VCaP (cell line): ENCODE results near the gene PDRG1.

Experiments used
- H3K27ac ChIP-seq: fragments of 450-650 bp; 2 replicates; pipeline ENCODE4 v1.5.1; 2017
- TF ChIP-seq, protein P1 (sequence below): fragments of 450-650 bp; conservative IDR thresholded peaks from 2 replicates; pipeline ENCODE4 v1.5.1; 2017; ENCODE audit warnings: mild to moderate bottlenecking, moderate library complexity

PDRG1 gene

DNA sequence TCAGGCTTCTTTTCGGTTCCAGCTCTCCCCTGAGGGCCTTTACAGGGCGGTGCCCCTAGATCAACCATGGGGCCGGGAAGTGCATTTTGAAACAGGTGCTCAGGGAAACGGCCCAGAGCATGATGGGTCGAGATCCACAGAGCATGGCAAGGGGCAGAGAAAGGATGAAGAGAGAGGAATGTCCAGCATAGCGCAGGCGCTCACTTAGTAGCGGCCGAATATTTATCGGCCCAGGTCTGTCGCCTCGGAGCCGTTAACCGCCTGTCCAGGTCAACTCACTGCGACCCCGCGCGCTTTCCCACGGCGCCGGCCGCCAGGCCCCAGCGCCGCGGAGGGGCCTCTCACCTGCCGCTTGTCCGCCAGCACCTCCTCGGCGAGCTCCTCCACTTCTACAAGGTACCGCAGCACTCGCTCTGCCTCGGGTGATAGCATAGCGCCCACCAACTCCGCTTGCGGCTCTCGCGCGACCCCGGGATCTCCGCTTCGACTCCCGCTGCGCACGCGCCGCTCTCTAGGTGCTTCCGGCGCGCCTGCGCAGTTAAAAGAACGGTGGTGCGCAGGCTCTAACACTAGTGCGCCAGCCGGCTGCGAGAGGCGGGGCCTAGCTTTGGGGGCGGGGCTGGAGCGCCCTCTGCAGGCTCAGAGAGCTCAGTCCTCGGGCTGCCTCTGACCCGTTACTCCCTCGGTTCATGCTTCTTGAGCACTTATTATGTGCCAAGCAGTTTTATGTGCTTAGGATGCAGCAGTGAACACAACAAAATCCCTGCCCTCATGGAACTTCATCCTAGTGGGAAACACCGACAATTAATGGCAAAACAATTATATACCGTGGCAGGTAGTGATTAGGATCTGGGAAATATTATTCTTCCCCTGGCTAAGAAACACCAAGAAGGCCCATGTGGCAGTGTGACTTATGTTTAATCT lies at the start of gene PDRG1:
Gene PDRG1, minus strand, starts transcription at position 517 of the 924 bp plus-strand sequence. Its CDS starts 85 bp downstream, at position 432.
- peak within 1 kb of the TSS; percentile 84 for H3K27ac ChIP-seq
- TF ChIP-seq, protein P1, sequence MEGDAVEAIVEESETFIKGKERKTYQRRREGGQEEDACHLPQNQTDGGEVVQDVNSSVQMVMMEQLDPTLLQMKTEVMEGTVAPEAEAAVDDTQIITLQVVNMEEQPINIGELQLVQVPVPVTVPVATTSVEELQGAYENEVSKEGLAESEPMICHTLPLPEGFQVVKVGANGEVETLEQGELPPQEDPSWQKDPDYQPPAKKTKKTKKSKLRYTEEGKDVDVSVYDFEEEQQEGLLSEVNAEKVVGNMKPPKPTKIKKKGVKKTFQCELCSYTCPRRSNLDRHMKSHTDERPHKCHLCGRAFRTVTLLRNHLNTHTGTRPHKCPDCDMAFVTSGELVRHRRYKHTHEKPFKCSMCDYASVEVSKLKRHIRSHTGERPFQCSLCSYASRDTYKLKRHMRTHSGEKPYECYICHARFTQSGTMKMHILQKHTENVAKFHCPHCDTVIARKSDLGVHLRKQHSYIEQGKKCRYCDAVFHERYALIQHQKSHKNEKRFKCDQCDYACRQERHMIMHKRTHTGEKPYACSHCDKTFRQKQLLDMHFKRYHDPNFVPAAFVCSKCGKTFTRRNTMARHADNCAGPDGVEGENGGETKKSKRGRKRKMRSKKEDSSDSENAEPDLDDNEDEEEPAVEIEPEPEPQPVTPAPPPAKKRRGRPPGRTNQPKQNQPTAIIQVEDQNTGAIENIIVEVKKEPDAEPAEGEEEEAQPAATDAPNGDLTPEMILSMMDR: peak; percentile 99

- no peak overlapping the region for H3K27ac ChIP-seq
- TF ChIP-seq, protein P1: no peak
These were observed 46.4 kb upstream of the PDRG1 start for GRCh38 chr20:31998246-31998645.

GRCh38 chr20:31996996-31997395 lies 45.1 kb upstream of the PDRG1 start:
- TF ChIP-seq, protein P1: no peak
- H3K27ac ChIP-seq: no peak overlapping the region

GRCh38 chr20:31992086-31992485 lies 40.2 kb upstream of the PDRG1 start:
- H3K27ac ChIP-seq: no peak overlapping the region

DNA sequence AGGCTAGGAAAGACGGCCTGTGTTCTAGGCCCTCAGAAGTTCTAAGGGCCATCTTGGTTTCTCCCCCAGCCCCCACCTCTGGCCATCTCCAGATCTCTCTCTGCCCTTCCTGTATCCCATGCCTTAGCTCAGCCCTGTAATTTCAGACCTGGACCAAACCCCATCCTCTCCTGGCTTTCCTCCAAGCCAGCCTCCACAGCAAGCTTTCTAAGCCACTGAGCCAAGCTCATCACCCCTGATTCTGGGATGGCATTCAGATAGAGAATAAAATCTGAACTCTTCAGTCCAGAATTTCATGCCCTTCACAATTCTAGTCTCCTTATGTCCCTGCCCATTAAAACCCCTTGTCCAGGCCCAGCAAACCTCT lies 39.5 kb upstream of the PDRG1 start:
- no peak overlapping the region for H3K27ac ChIP-seq
- TF ChIP-seq, protein P1: no peak

More at GRCh38 chr20:31992086-31992485, 40.2 kb upstream of the PDRG1 start:
- TF ChIP-seq, protein P1: no peak

DNA sequence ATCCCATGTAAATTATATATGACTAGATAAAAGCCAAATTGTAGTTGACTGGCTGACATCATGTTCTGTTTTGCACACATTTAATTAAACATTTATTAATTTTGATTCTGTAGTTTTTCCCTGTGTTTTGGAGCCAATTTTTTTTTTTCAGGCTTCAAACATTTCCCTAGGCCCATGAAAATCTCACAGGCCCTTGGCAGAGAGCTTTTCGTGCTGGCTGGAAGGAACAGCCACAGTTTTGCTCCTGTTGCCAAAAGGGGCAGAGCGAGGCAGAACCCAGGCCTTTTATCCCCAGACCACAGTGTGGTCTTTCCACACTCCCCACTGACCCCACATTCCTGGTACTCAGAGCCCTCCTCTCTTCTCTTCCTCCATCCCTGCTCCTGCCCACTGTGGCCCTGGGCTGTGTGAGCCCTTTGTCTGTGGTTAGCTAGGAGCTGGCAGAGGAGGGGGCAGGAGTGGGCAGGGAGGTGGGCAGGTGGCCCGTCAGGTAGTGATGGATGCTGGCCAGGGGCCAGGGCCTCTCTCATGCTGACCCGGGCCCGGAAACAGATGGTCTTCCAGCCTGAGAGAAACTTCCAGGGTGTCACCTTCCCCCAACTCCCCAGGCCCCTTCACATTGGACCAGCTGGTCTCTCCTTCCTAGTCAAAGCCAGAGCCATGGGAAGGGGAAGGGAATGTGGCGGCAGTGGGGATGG lies 38.9 kb upstream of the PDRG1 start:
- TF ChIP-seq, protein P1: no peak
- H3K27ac ChIP-seq: no peak overlapping the region

DNA sequence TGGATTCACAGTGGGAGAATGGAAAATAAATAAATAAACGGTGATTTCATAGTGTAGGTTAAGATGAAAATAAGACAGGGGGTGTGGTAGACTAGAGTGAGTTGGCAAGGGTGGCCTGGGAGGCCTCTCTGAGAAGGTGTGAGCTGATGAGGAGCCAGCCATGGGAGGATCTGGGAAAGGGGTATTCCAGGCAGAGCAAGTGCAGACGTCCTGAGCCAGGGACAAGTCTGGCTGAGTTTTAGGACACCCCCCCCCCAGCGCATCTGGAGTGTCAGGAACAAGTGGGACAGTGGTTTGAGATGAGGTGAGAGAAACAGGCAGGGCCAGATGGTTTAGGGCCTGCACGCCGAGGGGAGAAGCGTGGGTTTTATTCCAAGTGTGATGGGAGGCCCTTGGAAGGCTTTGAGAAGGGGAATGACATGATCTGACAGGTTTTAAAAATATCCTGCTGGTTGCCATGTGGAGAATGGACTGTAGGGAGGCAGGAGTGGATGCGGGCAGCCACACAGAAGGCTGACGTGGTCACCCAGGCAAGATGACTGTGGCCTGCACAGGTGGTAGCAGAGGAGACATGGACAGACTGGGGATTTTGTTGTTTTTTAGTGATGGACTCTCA lies 37.3 kb upstream of the PDRG1 start:
- no peak overlapping the region for H3K27ac ChIP-seq
- TF ChIP-seq, protein P1: no peak
